ENCODE data around the gene MYOM1. TPM values are rescaled to one million over a fixed set of nuclear protein-coding genes. Genes with fewer than 3 reads are reported as not detected.

Gene MYOM1
- total RNA-seq, 1 donor from 2014 or later, result 0.57 TPM

- FAIRE-seq, result no peak
- no peak overlapping the region for H3K27ac ChIP-seq (ENCODE audit: low read depth, low read length)
- Mint-ChIP-seq H3K4me3 (ENCODE audit: unreplicated experiment) (no peak overlapping the region), H3K4me1 (ENCODE audit: low read depth, unreplicated experiment) (no peaks in the 10 kb centered on the region), H3K36me3 (ENCODE audit: low read depth, unreplicated experiment) (no peaks in the 10 kb centered on the region), H3K27me3 (ENCODE audit: low read depth, unreplicated experiment) (no peaks in the 10 kb centered on the region), H3K9me3 (ENCODE audit: unreplicated experiment) (peaks cover 3% of the 10 kb centered on the region), H3K27ac (ENCODE audit: unreplicated experiment) (no peak overlapping the region)
- no peak overlapping the region for H2AFZ ChIP-seq (ENCODE audit: low read depth, low read length)
- H3K27me3 ChIP-seq (ENCODE audit: insufficient read depth, low read length), result no peaks in the 10 kb centered on the region
- no peaks in the 10 kb centered on the region for H4K20me1 ChIP-seq (ENCODE audit: insufficient read depth, low read length)
- no peak overlapping the region for H3K4me2 ChIP-seq (ENCODE audit: low read length)
- TF ChIP-seq CTCF (IDR thresholded peaks at IDR 0.05; ENCODE audit: insufficient read depth, low read depth, low read length) (no peak), EZH2 (IDR thresholded peaks at IDR 0.05; ENCODE audit: insufficient read depth, low read length) (no peak)
- DNase-seq (ENCODE audit: low read depth), result no peak
- H3K36me3 ChIP-seq (ENCODE audit: insufficient read depth, low read length), result no peaks in the 10 kb centered on the region
- no peak overlapping the region for H3K9ac ChIP-seq (ENCODE audit: low read length)
- H3K4me1 ChIP-seq (ENCODE audit: insufficient read depth, low read length), result no peaks in the 10 kb centered on the region
- H3K4me3 ChIP-seq (ENCODE audit: insufficient read depth, low read depth, low read length), result no peak overlapping the region
- no peaks in the 10 kb centered on the region for H3K9me3 ChIP-seq (ENCODE audit: insufficient read depth, low read depth, low read length)
- H3K79me2 ChIP-seq (ENCODE audit: insufficient read depth, low read length), result no peaks in the 10 kb centered on the region
These were observed 14.7 kb upstream of the MYOM1 start for GRCh38 chr18:3234457-3234856.

GRCh38 chr18:3233433-3234168, 13.8 kb upstream of the MYOM1 start:
- Histone ChIP-seq H4K20me1 (ENCODE audit: insufficient read depth, low read length) (no peaks in the 10 kb centered on the region), H3K27me3 (ENCODE audit: insufficient read depth, low read length) (no peaks in the 10 kb centered on the region), H3K4me1 (ENCODE audit: insufficient read depth, low read length) (no peaks in the 10 kb centered on the region), H3K9ac (ENCODE audit: low read length) (no peak overlapping the region), H3K9me3 (ENCODE audit: insufficient read depth, low read depth, low read length) (no peaks in the 10 kb centered on the region), H3K36me3 (ENCODE audit: insufficient read depth, low read length) (no peaks in the 10 kb centered on the region), H3K4me2 (ENCODE audit: low read length) (no peak overlapping the region), H2AFZ (ENCODE audit: low read depth, low read length) (no peak overlapping the region), H3K27ac (ENCODE audit: low read depth, low read length) (no peak overlapping the region), H3K4me3 (ENCODE audit: insufficient read depth, low read depth, low read length) (no peak overlapping the region), H3K79me2 (ENCODE audit: insufficient read depth, low read length) (no peaks in the 10 kb centered on the region)
- no peak for DNase-seq (ENCODE audit: low read depth)
- Mint-ChIP-seq H3K27ac (ENCODE audit: unreplicated experiment) (no peak overlapping the region), H3K36me3 (ENCODE audit: low read depth, unreplicated experiment) (no peaks in the 10 kb centered on the region), H3K4me1 (ENCODE audit: low read depth, unreplicated experiment) (no peaks in the 10 kb centered on the region), H3K4me3 (ENCODE audit: unreplicated experiment) (no peak overlapping the region), H3K9me3 (ENCODE audit: unreplicated experiment) (peaks cover 3% of the 10 kb centered on the region), H3K27me3 (ENCODE audit: low read depth, unreplicated experiment) (no peaks in the 10 kb centered on the region)
- no peak for TF ChIP-seq CTCF (IDR thresholded peaks at IDR 0.05; ENCODE audit: insufficient read depth, low read depth, low read length)
- TF ChIP-seq EZH2 (IDR thresholded peaks at IDR 0.05; ENCODE audit: insufficient read depth, low read length), result no peak
- no peak for FAIRE-seq

GRCh38 chr18:3233004-3233403, 13.2 kb upstream of the MYOM1 start:
- FAIRE-seq, result no peak
- Histone ChIP-seq H3K4me2 (ENCODE audit: low read length) (no peak overlapping the region), H3K4me1 (ENCODE audit: insufficient read depth, low read length) (no peaks in the 10 kb centered on the region), H3K9me3 (ENCODE audit: insufficient read depth, low read depth, low read length) (no peaks in the 10 kb centered on the region), H4K20me1 (ENCODE audit: insufficient read depth, low read length) (no peaks in the 10 kb centered on the region), H3K9ac (ENCODE audit: low read length) (no peak overlapping the region), H2AFZ (ENCODE audit: low read depth, low read length) (no peak overlapping the region), H3K36me3 (ENCODE audit: insufficient read depth, low read length) (no peaks in the 10 kb centered on the region), H3K4me3 (ENCODE audit: insufficient read depth, low read depth, low read length) (no peak overlapping the region), H3K27me3 (ENCODE audit: insufficient read depth, low read length) (no peaks in the 10 kb centered on the region), H3K79me2 (ENCODE audit: insufficient read depth, low read length) (no peaks in the 10 kb centered on the region), H3K27ac (ENCODE audit: low read depth, low read length) (no peak overlapping the region)
- TF ChIP-seq EZH2 (IDR thresholded peaks at IDR 0.05; ENCODE audit: insufficient read depth, low read length), result no peak
- no peak for TF ChIP-seq CTCF (IDR thresholded peaks at IDR 0.05; ENCODE audit: insufficient read depth, low read depth, low read length)
- Mint-ChIP-seq H3K4me3 (ENCODE audit: unreplicated experiment) (no peak overlapping the region), H3K27ac (ENCODE audit: unreplicated experiment) (no peak overlapping the region), H3K27me3 (ENCODE audit: low read depth, unreplicated experiment) (no peaks in the 10 kb centered on the region), H3K36me3 (ENCODE audit: low read depth, unreplicated experiment) (no peaks in the 10 kb centered on the region), H3K4me1 (ENCODE audit: low read depth, unreplicated experiment) (no peaks in the 10 kb centered on the region), H3K9me3 (ENCODE audit: unreplicated experiment) (peaks cover 3% of the 10 kb centered on the region)
- no peak for DNase-seq (ENCODE audit: low read depth)

Measured in astrocyte (in vitro differentiated cells and primary cell).